SJSA1 (cell line): ENCODE results near the gene PLEKHO2. TPM values are rescaled to one million over a fixed set of nuclear protein-coding genes. Genes with fewer than 3 reads are reported as not detected.
"Not testable (repeated sequence)": the region's sequence is repeated elsewhere in the genome, so short reads cannot be mapped to it uniquely, and the experiment has no call there.

ENCODE experiments used
- DNase-seq, 2 experiments: peaks; one replicate each; pipeline ENCODE4 v3.0.0-alpha.2; 2015 to 2020; ENCODE audit warnings: low spot score in 2 of 2, low read depth in 1 of 2
- H3K27ac ChIP-seq: fragments of 250-450 bp; sonication (Bioruptor Pico); 2 replicates; pipeline ENCODE4 v1.5.1; 2020; ENCODE audit warnings: mild to moderate bottlenecking, moderate library complexity
- H3K27me3 ChIP-seq: fragments of 250-450 bp; sonication (Bioruptor Pico); replicated peaks from 2 replicates; pipeline ENCODE4 v1.5.1; 2020; ENCODE audit warnings: mild to moderate bottlenecking, moderate library complexity
- H3K36me3 ChIP-seq: fragments of 250-450 bp; sonication (Bioruptor Pico); 2 replicates; pipeline ENCODE4 v1.5.1; 2020; ENCODE audit warnings: mild to moderate bottlenecking
- H3K4me1 ChIP-seq: fragments of 250-450 bp; sonication (Bioruptor Pico); replicated peaks from 2 replicates; pipeline ENCODE4 v1.6.1; 2021; ENCODE audit warnings: mild to moderate bottlenecking
- H3K4me3 ChIP-seq: fragments of 250-450 bp; sonication (Bioruptor Pico); 2 replicates; pipeline ENCODE4 v1.5.1; 2020; ENCODE audit warnings: mild to moderate bottlenecking
- H3K9me3 ChIP-seq: fragments of 250-450 bp; sonication (Bioruptor Pico); replicated peaks from 2 replicates; pipeline ENCODE4 v1.5.1; 2020; ENCODE audit warnings: mild to moderate bottlenecking
- total RNA-seq: library from RNA; depleted of rRNA; stranded (reverse); fragments of >200 nt; shearing (Covaris generic); gene quantifications from 2 replicates; pipeline ENCODE4 v1.2.3, GENCODE V29; 2014

The PLEKHO2 gene
- total RNA-seq, 1 experiment from 2014 or later: 21.4 TPM

- no peak overlapping the region for H3K4me3 ChIP-seq
- 0 out of 2 replicates have a peak, but pooled peaks cover 4% of the 10 kb centered on the region for H3K4me1 ChIP-seq
- no peaks in the 10 kb centered on the region for H3K27me3 ChIP-seq
- no peaks in the 10 kb centered on the region for H3K9me3 ChIP-seq
- peaks cover 4% of the 10 kb centered on the region; the same call in 1 of the 2 replicates for H3K36me3 ChIP-seq
- DNase-seq: no peak
- H3K27ac ChIP-seq: no peak overlapping the region
Observed at GRCh38 chr15:64810497-64811326, 31.0 kb upstream of the PLEKHO2 start.

- Histone ChIP-seq H3K36me3 (peaks cover 25% of the 10 kb centered on the region), H3K4me1 (0 out of 2 replicates have a peak, but pooled peaks cover 4% of the 10 kb centered on the region)
Observed at GRCh38 chr15:64813075-64813474, 28.6 kb upstream of the PLEKHO2 start.

GRCh38 chr15:64814283-64814682 is 27.4 kb upstream of the PLEKHO2 start:
- H3K27me3 ChIP-seq, H3K27ac ChIP-seq, H3K4me1 ChIP-seq, DNase-seq, H3K4me3 ChIP-seq, H3K9me3 ChIP-seq: not testable (repeated sequence)
- peaks cover 37% of the 10 kb centered on the region for H3K36me3 ChIP-seq

More at GRCh38 chr15:64813075-64813474, 28.6 kb upstream of the PLEKHO2 start:
- no peak for DNase-seq
- Histone ChIP-seq H3K9me3 (no peaks in the 10 kb centered on the region), H3K27me3 (no peaks in the 10 kb centered on the region), H3K4me3 (no peak overlapping the region), H3K27ac (no peak overlapping the region)

GRCh38 chr15:64814965-64815364 is 26.8 kb upstream of the PLEKHO2 start:
- H3K9me3 ChIP-seq, H3K27ac ChIP-seq, H3K27me3 ChIP-seq, H3K4me3 ChIP-seq, H3K4me1 ChIP-seq, DNase-seq: not testable (repeated sequence)
- peaks cover 44% of the 10 kb centered on the region for H3K36me3 ChIP-seq

- H3K4me3 ChIP-seq: no peak overlapping the region
- H3K27ac ChIP-seq: no peak overlapping the region
- no peaks in the 10 kb centered on the region for H3K4me1 ChIP-seq
- H3K36me3 ChIP-seq: peaks cover 57% of the 10 kb centered on the region
- H3K9me3 ChIP-seq: no peaks in the 10 kb centered on the region
- no peaks in the 10 kb centered on the region for H3K27me3 ChIP-seq
- no peak for DNase-seq
Observed at GRCh38 chr15:64816452-64816851, 25.3 kb upstream of the PLEKHO2 start.

GRCh38 chr15:64824929-64825430 is 16.7 kb upstream of the PLEKHO2 start:
- Histone ChIP-seq H3K36me3 (peaks cover 35% of the 10 kb centered on the region), H3K27ac (peak overlapping the region; percentile 51), H3K4me3 (peak overlapping the region; percentile 48), H3K27me3 (no peaks in the 10 kb centered on the region), H3K4me1 (peaks cover 31% of the 10 kb centered on the region), H3K9me3 (no peaks in the 10 kb centered on the region)
- no peak for DNase-seq

GRCh38 chr15:64825431-64826294 is 16.1 kb upstream of the PLEKHO2 start, which contains the start of gene PIF1:
Gene PIF1, minus strand, starts transcription at chr15:64825647. Its CDS starts 1,312 bp downstream, at chr15:64824335.
- Histone ChIP-seq H3K9me3 (no peaks in the 10 kb centered on the region), H3K27me3 (no peaks in the 10 kb centered on the region), H3K27ac (peak within 1 kb of the TSS; percentile 61), H3K4me1 (peaks cover 31% of the 10 kb centered on the region), H3K36me3 (peaks cover 28% of the 10 kb centered on the region), H3K4me3 (peak within 1 kb of the TSS; percentile 48)
- peak; percentile 97 to 99 for DNase-seq

- H3K36me3 ChIP-seq: peaks cover 3% of the 10 kb centered on the region; the same call in 1 of the 2 replicates
- no peak overlapping the region for H3K4me3 ChIP-seq
- peaks cover 28% of the 10 kb centered on the region for H3K4me1 ChIP-seq
- no peaks in the 10 kb centered on the region for H3K27me3 ChIP-seq
- H3K9me3 ChIP-seq: no peaks in the 10 kb centered on the region
- DNase-seq: no peak
- peak overlapping the region; percentile 32; the same call in 1 of the 2 replicates for H3K27ac ChIP-seq
Observed at GRCh38 chr15:64828985-64829384, 12.7 kb upstream of the PLEKHO2 start.

GRCh38 chr15:64833690-64834089 is 8.0 kb upstream of the PLEKHO2 start:
- Histone ChIP-seq H3K36me3 (no peaks in the 10 kb centered on the region), H3K4me1 (peaks cover 8% of the 10 kb centered on the region), H3K4me3 (no peak overlapping the region), H3K27me3 (no peaks in the 10 kb centered on the region), H3K9me3 (no peaks in the 10 kb centered on the region), H3K27ac (no peak overlapping the region)
- no peak for DNase-seq

- H3K36me3 ChIP-seq: no peaks in the 10 kb centered on the region
- no peaks in the 10 kb centered on the region for H3K9me3 ChIP-seq
- no peak for DNase-seq
- H3K27ac ChIP-seq: no peak overlapping the region
- H3K4me1 ChIP-seq: peaks cover 8% of the 10 kb centered on the region
- no peaks in the 10 kb centered on the region for H3K27me3 ChIP-seq
- H3K4me3 ChIP-seq: no peak overlapping the region
Observed at GRCh38 chr15:64836023-64836536, 5.6 kb upstream of the PLEKHO2 start.

GRCh38 chr15:64837502-64837901 is 4.2 kb upstream of the PLEKHO2 start:
- no peak overlapping the region for H3K4me3 ChIP-seq

GRCh38 chr15:64841060-64841343 is 713 bp upstream of the PLEKHO2 start:
- H3K9me3 ChIP-seq: no peaks in the 10 kb centered on the region
- no peak for DNase-seq
- H3K27me3 ChIP-seq: no peaks in the 10 kb centered on the region
- peak overlapping the region; percentile 81 for H3K4me3 ChIP-seq
- peaks cover 39% of the 10 kb centered on the region for H3K4me1 ChIP-seq
- H3K27ac ChIP-seq: peak overlapping the region; percentile 52
- H3K36me3 ChIP-seq: peaks cover 6% of the 10 kb centered on the region; the same call in 1 of the 2 replicates

More at GRCh38 chr15:64837502-64837901, 4.2 kb upstream of the PLEKHO2 start:
- Histone ChIP-seq H3K4me1 (peaks cover 8% of the 10 kb centered on the region), H3K27me3 (no peaks in the 10 kb centered on the region), H3K36me3 (peaks cover 3% of the 10 kb centered on the region; the same call in 1 of the 2 replicates), H3K27ac (no peak overlapping the region), H3K9me3 (no peaks in the 10 kb centered on the region)
- DNase-seq: no peak

- no peaks in the 10 kb centered on the region for H3K9me3 ChIP-seq
- H3K4me1 ChIP-seq: peaks cover 42% of the 10 kb centered on the region
- H3K4me3 ChIP-seq: peak overlapping the region; percentile 81
- DNase-seq: peak in 1 of 2 experiments; percentile 58
- peaks cover 17% of the 10 kb centered on the region for H3K36me3 ChIP-seq
- H3K27me3 ChIP-seq: no peaks in the 10 kb centered on the region
- peak overlapping the region; percentile 73 for H3K27ac ChIP-seq
Observed at GRCh38 chr15:64842096-64842939, 603 bp downstream of the PLEKHO2 start.
